T47D (cell line): ENCODE data around the gene FXYD1.

ENCODE experiments used
- DNase-seq, 2 experiments: peaks; one replicate each; pipeline versions ENCODE4 v3.0.0 to v3.0.0-alpha.2; 2011 to 2012; ENCODE audit warnings: low read depth in 1 of 2, low spot score in 1 of 2
- JUND ChIP-seq: IDR thresholded peaks from 2 replicates; pipeline ENCODE4 v1.6.1; 2012; ENCODE audit warnings: low read depth
- in situ Hi-C: cut with HindIII; loops from 2 replicates; pipeline ENCODE4 v1.10.0; 2016; ENCODE audit warnings: low sequenced_read_pairs, low pct_unique_long_range_greater_than_20kb

Gene FXYD1

DNA sequence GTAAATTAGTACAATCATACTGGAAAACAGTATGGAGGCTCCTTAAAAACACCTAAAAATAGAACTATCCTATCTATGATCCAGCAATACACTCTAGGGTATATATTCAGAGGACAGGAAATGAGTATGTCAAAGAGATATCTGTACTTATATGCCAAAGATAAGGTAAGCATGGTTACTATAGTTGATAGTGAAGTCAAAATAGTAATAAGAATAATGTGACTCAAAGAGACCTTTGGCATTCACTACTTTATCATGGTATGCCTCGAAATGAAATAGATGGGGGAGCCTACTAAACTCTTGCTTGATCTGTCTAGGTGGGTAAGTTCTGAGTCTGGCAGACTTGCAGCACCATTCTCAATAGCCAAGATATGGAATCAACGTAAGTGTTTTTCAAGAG is 46.3 kb downstream of the FXYD1 start:
- in situ Hi-C loops, result no loop called here
- no peak for DNase-seq
- TF ChIP-seq JUND, result no peak
